ENCODE results near the gene C19orf67. TPM values are rescaled to one million over a fixed set of nuclear protein-coding genes. Genes with fewer than 3 reads are reported as not detected.

Gene C19orf67
- total and polyA plus RNA-seq, 2 experiments from 2014 or later = not detected

DNA sequence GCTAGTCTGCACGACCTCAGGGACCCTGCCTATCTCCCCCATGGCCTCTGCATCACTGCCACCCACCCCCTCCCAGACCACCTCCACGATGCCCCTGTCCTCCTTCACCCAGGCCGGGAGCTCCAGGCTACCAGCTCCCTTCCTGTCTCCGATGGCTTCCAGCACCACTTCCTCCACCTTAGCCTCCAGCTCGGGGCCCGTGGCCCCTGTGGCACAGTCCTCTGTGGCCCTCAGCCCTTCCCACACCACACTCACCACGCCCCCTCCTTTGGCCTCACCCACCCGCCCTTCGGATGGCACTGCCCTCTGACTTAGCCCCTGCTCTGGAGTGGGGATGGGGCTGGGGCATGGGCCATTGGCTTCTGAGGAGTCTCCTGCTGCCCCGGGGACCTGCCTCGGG, 30.9 kb downstream of the C19orf67 start (continued):
- TF ChIP-seq, protein P1, sequence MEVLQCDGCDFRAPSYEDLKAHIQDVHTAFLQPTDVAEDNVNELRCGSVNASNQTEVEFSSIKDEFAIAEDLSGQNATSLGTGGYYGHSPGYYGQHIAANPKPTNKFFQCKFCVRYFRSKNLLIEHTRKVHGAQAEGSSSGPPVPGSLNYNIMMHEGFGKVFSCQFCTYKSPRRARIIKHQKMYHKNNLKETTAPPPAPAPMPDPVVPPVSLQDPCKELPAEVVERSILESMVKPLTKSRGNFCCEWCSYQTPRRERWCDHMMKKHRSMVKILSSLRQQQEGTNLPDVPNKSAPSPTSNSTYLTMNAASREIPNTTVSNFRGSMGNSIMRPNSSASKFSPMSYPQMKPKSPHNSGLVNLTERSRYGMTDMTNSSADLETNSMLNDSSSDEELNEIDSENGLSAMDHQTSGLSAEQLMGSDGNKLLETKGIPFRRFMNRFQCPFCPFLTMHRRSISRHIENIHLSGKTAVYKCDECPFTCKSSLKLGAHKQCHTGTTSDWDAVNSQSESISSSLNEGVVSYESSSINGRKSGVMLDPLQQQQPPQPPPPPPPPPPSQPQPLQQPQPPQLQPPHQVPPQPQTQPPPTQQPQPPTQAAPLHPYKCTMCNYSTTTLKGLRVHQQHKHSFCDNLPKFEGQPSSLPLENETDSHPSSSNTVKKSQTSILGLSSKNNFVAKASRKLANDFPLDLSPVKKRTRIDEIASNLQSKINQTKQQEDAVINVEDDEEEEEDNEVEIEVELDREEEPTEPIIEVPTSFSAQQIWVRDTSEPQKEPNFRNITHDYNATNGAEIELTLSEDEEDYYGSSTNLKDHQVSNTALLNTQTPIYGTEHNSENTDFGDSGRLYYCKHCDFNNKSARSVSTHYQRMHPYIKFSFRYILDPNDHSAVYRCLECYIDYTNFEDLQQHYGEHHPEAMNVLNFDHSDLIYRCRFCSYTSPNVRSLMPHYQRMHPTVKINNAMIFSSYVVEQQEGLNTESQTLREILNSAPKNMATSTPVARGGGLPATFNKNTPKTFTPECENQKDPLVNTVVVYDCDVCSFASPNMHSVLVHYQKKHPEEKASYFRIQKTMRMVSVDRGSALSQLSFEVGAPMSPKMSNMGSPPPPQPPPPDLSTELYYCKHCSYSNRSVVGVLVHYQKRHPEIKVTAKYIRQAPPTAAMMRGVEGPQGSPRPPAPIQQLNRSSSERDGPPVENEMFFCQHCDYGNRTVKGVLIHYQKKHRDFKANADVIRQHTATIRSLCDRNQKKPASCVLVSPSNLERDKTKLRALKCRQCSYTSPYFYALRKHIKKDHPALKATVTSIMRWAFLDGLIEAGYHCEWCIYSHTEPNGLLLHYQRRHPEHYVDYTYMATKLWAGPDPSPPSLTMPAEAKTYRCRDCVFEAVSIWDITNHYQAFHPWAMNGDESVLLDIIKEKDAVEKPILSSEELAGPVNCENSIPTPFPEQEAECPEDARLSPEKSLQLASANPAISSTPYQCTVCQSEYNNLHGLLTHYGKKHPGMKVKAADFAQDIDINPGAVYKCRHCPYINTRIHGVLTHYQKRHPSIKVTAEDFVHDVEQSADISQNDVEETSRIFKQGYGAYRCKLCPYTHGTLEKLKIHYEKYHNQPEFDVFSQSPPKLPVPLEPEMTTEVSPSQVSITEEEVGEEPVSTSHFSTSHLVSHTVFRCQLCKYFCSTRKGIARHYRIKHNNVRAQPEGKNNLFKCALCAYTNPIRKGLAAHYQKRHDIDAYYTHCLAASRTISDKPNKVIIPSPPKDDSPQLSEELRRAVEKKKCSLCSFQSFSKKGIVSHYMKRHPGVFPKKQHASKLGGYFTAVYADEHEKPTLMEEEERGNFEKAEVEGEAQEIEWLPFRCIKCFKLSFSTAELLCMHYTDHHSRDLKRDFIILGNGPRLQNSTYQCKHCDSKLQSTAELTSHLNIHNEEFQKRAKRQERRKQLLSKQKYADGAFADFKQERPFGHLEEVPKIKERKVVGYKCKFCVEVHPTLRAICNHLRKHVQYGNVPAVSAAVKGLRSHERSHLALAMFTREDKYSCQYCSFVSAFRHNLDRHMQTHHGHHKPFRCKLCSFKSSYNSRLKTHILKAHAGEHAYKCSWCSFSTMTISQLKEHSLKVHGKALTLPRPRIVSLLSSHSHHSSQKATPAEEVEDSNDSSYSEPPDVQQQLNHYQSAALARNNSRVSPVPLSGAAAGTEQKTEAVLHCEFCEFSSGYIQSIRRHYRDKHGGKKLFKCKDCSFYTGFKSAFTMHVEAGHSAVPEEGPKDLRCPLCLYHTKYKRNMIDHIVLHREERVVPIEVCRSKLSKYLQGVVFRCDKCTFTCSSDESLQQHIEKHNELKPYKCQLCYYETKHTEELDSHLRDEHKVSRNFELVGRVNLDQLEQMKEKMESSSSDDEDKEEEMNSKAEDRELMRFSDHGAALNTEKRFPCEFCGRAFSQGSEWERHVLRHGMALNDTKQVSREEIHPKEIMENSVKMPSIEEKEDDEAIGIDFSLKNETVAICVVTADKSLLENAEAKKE (CRISPR knock-in tag; IDR thresholded peaks at IDR 0.05) = no peak
- TF ChIP-seq STAT1 (IDR thresholded peaks at IDR 0.05; ENCODE audit: unreplicated experiment) = no peak

DNA sequence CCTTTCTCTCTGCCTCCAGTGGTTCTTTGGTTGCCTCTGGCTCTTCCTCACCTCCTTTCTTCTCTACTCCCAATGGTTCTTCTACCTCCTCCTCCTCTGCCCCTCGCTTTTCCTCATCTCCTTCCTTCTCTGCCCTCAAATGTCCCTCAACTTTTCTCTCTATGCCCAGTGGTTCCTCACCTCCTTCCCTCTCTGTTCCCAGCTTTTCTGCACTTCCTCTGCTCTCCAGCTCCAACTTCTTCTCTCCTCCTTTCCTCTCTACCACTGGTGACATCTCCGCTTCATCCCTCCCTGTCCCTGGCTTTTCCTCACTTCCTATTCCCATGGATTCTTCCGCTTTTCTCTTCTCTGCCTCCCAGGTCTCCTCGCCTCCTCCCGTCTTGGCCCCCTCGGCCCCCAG, 31.5 kb downstream of the C19orf67 start:
- no peak overlapping the region for H3K27ac Mint-ChIP-seq
- Histone ChIP-seq H3K79me2 (replicated peaks; ENCODE audit: insufficient read depth) (no peaks in the 10 kb centered on the region), H3K4me1 (ENCODE audit: insufficient read depth) (peaks cover 4% of the 10 kb centered on the region; the same call in 1 of the 2 replicates), H3K9me2 (ENCODE audit: insufficient read depth) (no peaks in the 10 kb centered on the region), H2AFZ (no peak overlapping the region), H3K27ac (ENCODE audit: low read depth) (no peak overlapping the region), H3K4me3 (no peak overlapping the region), H3F3A (replicated peaks; ENCODE audit: low read depth) (no peaks in the 10 kb centered on the region; the same call in 1 of the 2 replicates), H3K4me2 (no peak overlapping the region), H3K36me3 (ENCODE audit: insufficient read depth) (no peaks in the 10 kb centered on the region), H4K20me1 (replicated peaks; ENCODE audit: insufficient read depth) (no peaks in the 10 kb centered on the region; the same call in 1 of the 2 replicates), H3K27me3 (ENCODE audit: insufficient read depth) (peaks cover 15% of the 10 kb centered on the region)
- peaks cover 24% of the 10 kb centered on the region for H3K36me3 Mint-ChIP-seq (ENCODE audit: low read depth)
- no peak for ATAC-seq
- no peaks in the 10 kb centered on the region; the same call in 2 of the 3 replicates for H3K9me3 Mint-ChIP-seq
- no peak overlapping the region; the same call in 2 of the 3 replicates for H3K4me3 Mint-ChIP-seq
- peaks cover 29% of the 10 kb centered on the region for H3K27me3 Mint-ChIP-seq (ENCODE audit: insufficient read depth, low read depth, poor library complexity)
- no peak for DNase-seq (ENCODE audit: low spot score)
- peaks cover 9% of the 10 kb centered on the region; the same call in 2 of the 3 replicates for H3K4me1 Mint-ChIP-seq
- no peak for TF ChIP-seq EZH2 (IDR thresholded peaks at IDR 0.05; ENCODE audit: low read depth, unreplicated experiment)
- TF ChIP-seq, protein P2, sequence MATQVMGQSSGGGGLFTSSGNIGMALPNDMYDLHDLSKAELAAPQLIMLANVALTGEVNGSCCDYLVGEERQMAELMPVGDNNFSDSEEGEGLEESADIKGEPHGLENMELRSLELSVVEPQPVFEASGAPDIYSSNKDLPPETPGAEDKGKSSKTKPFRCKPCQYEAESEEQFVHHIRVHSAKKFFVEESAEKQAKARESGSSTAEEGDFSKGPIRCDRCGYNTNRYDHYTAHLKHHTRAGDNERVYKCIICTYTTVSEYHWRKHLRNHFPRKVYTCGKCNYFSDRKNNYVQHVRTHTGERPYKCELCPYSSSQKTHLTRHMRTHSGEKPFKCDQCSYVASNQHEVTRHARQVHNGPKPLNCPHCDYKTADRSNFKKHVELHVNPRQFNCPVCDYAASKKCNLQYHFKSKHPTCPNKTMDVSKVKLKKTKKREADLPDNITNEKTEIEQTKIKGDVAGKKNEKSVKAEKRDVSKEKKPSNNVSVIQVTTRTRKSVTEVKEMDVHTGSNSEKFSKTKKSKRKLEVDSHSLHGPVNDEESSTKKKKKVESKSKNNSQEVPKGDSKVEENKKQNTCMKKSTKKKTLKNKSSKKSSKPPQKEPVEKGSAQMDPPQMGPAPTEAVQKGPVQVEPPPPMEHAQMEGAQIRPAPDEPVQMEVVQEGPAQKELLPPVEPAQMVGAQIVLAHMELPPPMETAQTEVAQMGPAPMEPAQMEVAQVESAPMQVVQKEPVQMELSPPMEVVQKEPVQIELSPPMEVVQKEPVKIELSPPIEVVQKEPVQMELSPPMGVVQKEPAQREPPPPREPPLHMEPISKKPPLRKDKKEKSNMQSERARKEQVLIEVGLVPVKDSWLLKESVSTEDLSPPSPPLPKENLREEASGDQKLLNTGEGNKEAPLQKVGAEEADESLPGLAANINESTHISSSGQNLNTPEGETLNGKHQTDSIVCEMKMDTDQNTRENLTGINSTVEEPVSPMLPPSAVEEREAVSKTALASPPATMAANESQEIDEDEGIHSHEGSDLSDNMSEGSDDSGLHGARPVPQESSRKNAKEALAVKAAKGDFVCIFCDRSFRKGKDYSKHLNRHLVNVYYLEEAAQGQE (IDR thresholded peaks at IDR 0.05; ENCODE audit: unreplicated experiment) = no peak
- TF ChIP-seq, protein P3, sequence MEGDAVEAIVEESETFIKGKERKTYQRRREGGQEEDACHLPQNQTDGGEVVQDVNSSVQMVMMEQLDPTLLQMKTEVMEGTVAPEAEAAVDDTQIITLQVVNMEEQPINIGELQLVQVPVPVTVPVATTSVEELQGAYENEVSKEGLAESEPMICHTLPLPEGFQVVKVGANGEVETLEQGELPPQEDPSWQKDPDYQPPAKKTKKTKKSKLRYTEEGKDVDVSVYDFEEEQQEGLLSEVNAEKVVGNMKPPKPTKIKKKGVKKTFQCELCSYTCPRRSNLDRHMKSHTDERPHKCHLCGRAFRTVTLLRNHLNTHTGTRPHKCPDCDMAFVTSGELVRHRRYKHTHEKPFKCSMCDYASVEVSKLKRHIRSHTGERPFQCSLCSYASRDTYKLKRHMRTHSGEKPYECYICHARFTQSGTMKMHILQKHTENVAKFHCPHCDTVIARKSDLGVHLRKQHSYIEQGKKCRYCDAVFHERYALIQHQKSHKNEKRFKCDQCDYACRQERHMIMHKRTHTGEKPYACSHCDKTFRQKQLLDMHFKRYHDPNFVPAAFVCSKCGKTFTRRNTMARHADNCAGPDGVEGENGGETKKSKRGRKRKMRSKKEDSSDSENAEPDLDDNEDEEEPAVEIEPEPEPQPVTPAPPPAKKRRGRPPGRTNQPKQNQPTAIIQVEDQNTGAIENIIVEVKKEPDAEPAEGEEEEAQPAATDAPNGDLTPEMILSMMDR (conservative IDR thresholded peaks at IDR 0.05; ENCODE audit: low read depth in 2 of 2) = no peak
